Tibial nerve (tissue), 4 donors: ENCODE results near the gene ZFR. TPM values are rescaled to one million over a fixed set of nuclear protein-coding genes. Genes with fewer than 3 reads are reported as not detected.

Source experiments
- DNase-seq, 2 donors: peaks; one replicate each; pipeline ENCODE4 v3.0.0-alpha.2; 2019; ENCODE audit warnings: low spot score in 2 of 2
- H3K27ac ChIP-seq, 4 donors: fragments of 200-600 bp; sonication (generic) in 3 of 4; one replicate each; pipeline ENCODE4 v1.5.1; 2017 to 2019; ENCODE audit warnings: mild to moderate bottlenecking in 1 of 4
- H3K27me3 ChIP-seq, 2 donors: fragments of 200-600 bp; sonication (generic) in 1 of 2; one replicate each; pipeline versions ENCODE4 v1.5.1 to v1.6.0; 2017 to 2019
- H3K36me3 ChIP-seq, 3 donors: fragments of 200-600 bp; sonication (generic); one replicate each; pipeline ENCODE4 v1.5.1; 2018 to 2019
- H3K4me1 ChIP-seq, 4 donors: fragments of 200-600 bp; sonication (generic) in 3 of 4; one replicate each; pipeline ENCODE4 v1.5.1; 2017 to 2019
- H3K4me3 ChIP-seq, 4 donors: fragments of 200-600 bp; sonication (generic) in 3 of 4; one replicate each; pipeline ENCODE4 v1.5.1; 2017 to 2019; ENCODE audit warnings: mild to moderate bottlenecking in 1 of 4, moderate library complexity in 1 of 4
- H3K9me3 ChIP-seq, 4 donors: fragments of 200-600 bp; sonication (generic) in 3 of 4; one replicate each; pipeline ENCODE4 v1.5.1; 2017 to 2019
- CTCF ChIP-seq, 5 experiments: fragments of 200-600 bp in 3 of 5; fragments of 450-650 bp in 2 of 5; sonication (generic) in 3 of 5; IDR thresholded peaks; one replicate each; pipeline ENCODE4 v1.5.1; 2016 to 2019; ENCODE audit warnings: antibody characterized with exemption in 5 of 5, mild to moderate bottlenecking in 3 of 5, moderate library complexity in 2 of 5
- EP300 ChIP-seq, 2 donors: sonication (generic); formaldehyde crosslinking; IDR thresholded peaks; one replicate each; pipeline ENCODE4 v1.6.1; 2017; ENCODE audit warnings: antibody characterized with exemption in 2 of 2, mild to moderate bottlenecking in 1 of 2
- POLR2A ChIP-seq, 2 donors: fragments of 450-650 bp; IDR thresholded peaks; one replicate each; pipeline ENCODE4 v1.6.1; 2017; ENCODE audit warnings: antibody characterized with exemption in 2 of 2, mild to moderate bottlenecking in 2 of 2, moderate library complexity in 2 of 2
- WGBS, 2 donors: methylation state at CpG; one replicate each; pipeline ENCODE4 v1.1.5; 2018; 5-methylcytosine and 5-hydroxymethylcytosine counted together
- total RNA-seq, 4 donors: library from RNA; depleted of rRNA; stranded (reverse); fragments of >200 nt; gene quantifications; one replicate each; pipeline ENCODE4 v1.1.0, GENCODE V29; 2016

Gene ZFR
- total RNA-seq, 4 donors from 2014 or later: 63.9 to 83.5 (median 73.8) TPM

- no peak overlapping the region for H3K27ac ChIP-seq
- 76 to 80% methylated on average over 6 of the region's 6 CpGs for whole genome bisulfite sequencing, 2 donors
- no peaks in the 10 kb centered on the region for H3K9me3 ChIP-seq
- TF ChIP-seq POLR2A (IDR thresholded peaks at IDR 0.05) (no peak), EP300 (IDR thresholded peaks at IDR 0.05) (no peak), CTCF (IDR thresholded peaks at IDR 0.05) (no peak)
- no peak for DNase-seq
- H3K4me3 ChIP-seq: no peak overlapping the region
- no peaks in the 10 kb centered on the region for H3K27me3 ChIP-seq
- no peaks in the 10 kb centered on the region for H3K36me3 ChIP-seq
- H3K4me1 ChIP-seq: no peaks in the 10 kb centered on the region
Observed at GRCh38 chr5:32461441-32462120, 17.0 kb upstream of the ZFR start.

DNA sequence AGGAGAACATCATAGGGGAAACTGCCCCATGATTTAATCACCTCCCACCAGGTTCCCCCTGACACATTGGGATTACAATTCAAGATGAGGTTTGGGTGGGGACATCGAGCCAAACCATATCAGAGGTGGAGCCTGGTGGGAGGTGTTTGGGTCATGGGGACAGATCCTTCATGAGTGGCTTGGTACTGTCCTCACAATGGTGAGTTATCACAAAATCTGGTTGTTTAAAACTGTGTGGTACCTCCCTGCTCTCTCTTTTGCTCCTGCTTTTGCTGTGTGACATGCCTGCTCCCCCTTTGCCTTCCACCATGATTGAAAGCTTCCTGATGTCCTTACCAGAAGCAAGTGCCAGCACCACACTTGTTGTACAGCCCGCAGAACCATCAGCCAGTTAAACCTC is 16.2 kb upstream of the ZFR start:
- no peaks in the 10 kb centered on the region for H3K9me3 ChIP-seq
- no peak overlapping the region for H3K4me3 ChIP-seq
- H3K27me3 ChIP-seq: no peaks in the 10 kb centered on the region
- no peak overlapping the region for H3K27ac ChIP-seq
- DNase-seq: no peak
- no peaks in the 10 kb centered on the region for H3K4me1 ChIP-seq
- WGBS, 2 donors: 88% methylated on average over 2 of the region's 2 CpGs
- no peaks in the 10 kb centered on the region for H3K36me3 ChIP-seq
- TF ChIP-seq CTCF (IDR thresholded peaks at IDR 0.05) (no peak), EP300 (IDR thresholded peaks at IDR 0.05) (no peak), POLR2A (IDR thresholded peaks at IDR 0.05) (no peak)

GRCh38 chr5:32458880-32459495 is 14.4 kb upstream of the ZFR start:
- TF ChIP-seq CTCF (IDR thresholded peaks at IDR 0.05) (no peak), EP300 (IDR thresholded peaks at IDR 0.05) (no peak), POLR2A (IDR thresholded peaks at IDR 0.05) (no peak)
- no peaks in the 10 kb centered on the region for H3K36me3 ChIP-seq
- H3K4me1 ChIP-seq: no peaks in the 10 kb centered on the region
- no peaks in the 10 kb centered on the region for H3K9me3 ChIP-seq
- H3K27me3 ChIP-seq: no peaks in the 10 kb centered on the region
- 67 to 76% methylated on average over 3 to 5 of the region's 5 CpGs for WGBS, 2 donors
- no peak for DNase-seq
- no peak overlapping the region for H3K27ac ChIP-seq
- no peak overlapping the region for H3K4me3 ChIP-seq

DNA sequence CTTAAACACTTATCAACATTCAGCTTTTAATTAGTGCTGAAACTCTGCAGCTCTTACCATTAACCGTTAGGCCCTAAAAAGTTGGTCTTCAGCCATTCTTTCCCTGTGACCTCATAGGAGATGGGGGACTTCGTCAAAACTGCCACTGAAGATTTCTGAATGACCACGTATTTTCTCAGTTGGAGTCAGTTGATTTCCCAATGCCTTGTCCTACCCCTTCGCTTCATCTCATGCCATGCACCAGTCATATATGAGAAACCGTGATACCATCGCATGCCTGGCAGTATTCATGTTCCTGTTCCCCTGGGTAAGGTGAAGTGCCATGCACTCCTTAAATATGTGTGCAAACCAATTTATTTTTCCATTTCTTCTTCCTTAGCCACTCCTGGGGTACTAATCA is 10.8 kb upstream of the ZFR start:
- Histone ChIP-seq H3K27ac (no peak overlapping the region), H3K4me3 (no peak overlapping the region), H3K36me3 (no peaks in the 10 kb centered on the region), H3K27me3 (no peaks in the 10 kb centered on the region), H3K4me1 (no peaks in the 10 kb centered on the region), H3K9me3 (no peaks in the 10 kb centered on the region)
- DNase-seq: no peak
- 90 to 92% methylated on average over 6 of the region's 6 CpGs for WGBS, 2 donors
- TF ChIP-seq CTCF (IDR thresholded peaks at IDR 0.05) (no peak), POLR2A (IDR thresholded peaks at IDR 0.05) (no peak), EP300 (IDR thresholded peaks at IDR 0.05) (no peak)

- no peak for DNase-seq
Observed at GRCh38 chr5:32454821-32455220, 10.3 kb upstream of the ZFR start.

More at GRCh38 chr5:32454821-32455220, 10.3 kb upstream of the ZFR start:
- H3K4me1 ChIP-seq: no peaks in the 10 kb centered on the region
- no peak overlapping the region for H3K4me3 ChIP-seq
- WGBS, 2 donors: 95 to 98% methylated on average over 5 of the region's 5 CpGs
- H3K9me3 ChIP-seq: no peaks in the 10 kb centered on the region
- no peak overlapping the region for H3K27ac ChIP-seq
- no peaks in the 10 kb centered on the region for H3K27me3 ChIP-seq
- TF ChIP-seq CTCF (IDR thresholded peaks at IDR 0.05) (no peak), POLR2A (IDR thresholded peaks at IDR 0.05) (no peak), EP300 (IDR thresholded peaks at IDR 0.05) (no peak)
- H3K36me3 ChIP-seq: no peaks in the 10 kb centered on the region
